NCI-H1694 (cell line): ENCODE results near the gene SMPD2.

Source experiments
- DNase-seq: peaks from one replicate; lab custom pipeline; 2025; lab: John Stamatoyannopoulos, UW

Gene SMPD2

GRCh38 chr6:109440331-109441068 lies at the start of gene SMPD2, which contains the start of gene PPIL6:
Gene SMPD2 (plus strand): TSS chr6:109440724. CDS start chr6:109441122, 398 bp downstream.
Gene PPIL6 (minus strand): TSS chr6:109440628. CDS start chr6:109440590, 38 bp downstream.
- DNase-seq: peak; percentile 29

GRCh38 chr6:109393157-109393885 lies 47.2 kb upstream of the SMPD2 start:
- DNase-seq: no peak

- DNase-seq: no peak
Measured at GRCh38 chr6:109393886-109394281, 46.6 kb upstream of the SMPD2 start.

GRCh38 chr6:109396046-109396718 lies 44.3 kb upstream of the SMPD2 start:
- DNase-seq: no peak

GRCh38 chr6:109397020-109397419 lies 43.5 kb upstream of the SMPD2 start:
- DNase-seq: no peak

GRCh38 chr6:109406196-109406595 lies 34.3 kb upstream of the SMPD2 start:
- no peak for DNase-seq

- no peak for DNase-seq
Measured at GRCh38 chr6:109411034-109411433, 29.5 kb upstream of the SMPD2 start.

- DNase-seq: no peak
Measured at GRCh38 chr6:109417646-109418045, 22.9 kb upstream of the SMPD2 start.

GRCh38 chr6:109420751-109421150 lies 19.8 kb upstream of the SMPD2 start:
- no peak for DNase-seq

GRCh38 chr6:109421184-109421583 lies 19.3 kb upstream of the SMPD2 start:
- DNase-seq: no peak

- DNase-seq: no peak
Measured at GRCh38 chr6:109424946-109425345, 15.6 kb upstream of the SMPD2 start.

GRCh38 chr6:109428889-109429477 lies 11.5 kb upstream of the SMPD2 start:
- no peak for DNase-seq

GRCh38 chr6:109429496-109429895 lies 11.0 kb upstream of the SMPD2 start:
- no peak for DNase-seq

- no peak for DNase-seq
Measured at GRCh38 chr6:109434456-109434855, 6.1 kb upstream of the SMPD2 start.

GRCh38 chr6:109436041-109436440 lies 4.5 kb upstream of the SMPD2 start:
- no peak for DNase-seq

GRCh38 chr6:109441069-109441816 lies 719 bp downstream of the SMPD2 start:
- DNase-seq: no peak

GRCh38 chr6:109442393-109442924 lies 1.9 kb downstream of the SMPD2 start:
- no peak for DNase-seq

- DNase-seq: no peak
Measured at GRCh38 chr6:109443425-109443950, 3.0 kb downstream of the SMPD2 start.

- no peak for DNase-seq
Measured at GRCh38 chr6:109445382-109445781, 4.9 kb downstream of the SMPD2 start.

GRCh38 chr6:109446072-109446471 lies 5.5 kb downstream of the SMPD2 start:
- DNase-seq: no peak

GRCh38 chr6:109446541-109446940 lies 6.0 kb downstream of the SMPD2 start:
- no peak for DNase-seq
